Measurements from ENCODE around the gene FGF5. TPM values are rescaled to one million over a fixed set of nuclear protein-coding genes. Genes with fewer than 3 reads are reported as not detected.
"Not testable (repeated sequence)": the region's sequence is repeated elsewhere in the genome, so short reads cannot be mapped to it uniquely, and the experiment has no call there.

The FGF5 gene
- total RNA-seq, 1 experiment from 2014 or later = not detected

DNA sequence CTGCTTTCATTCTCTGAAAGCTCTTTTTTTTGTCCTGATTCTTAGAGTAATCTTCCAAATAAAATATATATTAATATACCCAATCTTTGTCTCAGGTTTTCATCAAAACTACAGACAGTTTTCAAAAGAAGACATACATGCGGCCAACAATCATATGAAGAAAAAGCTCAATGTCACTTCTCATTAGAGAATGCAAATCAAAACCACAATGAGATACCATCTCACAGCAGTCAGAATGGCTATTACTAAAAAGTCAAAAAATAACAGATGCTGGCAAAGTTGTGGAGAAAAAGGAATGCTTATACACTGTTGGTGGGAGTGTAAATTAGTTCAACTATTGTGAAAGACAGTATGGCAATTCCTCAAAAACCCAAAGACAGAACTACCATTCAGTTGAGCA is 19.0 kb upstream of the FGF5 start:
- CTCF ChIA-PET; H3K79me2 ChIP-seq (ENCODE audit: insufficient read depth, low read length); H3K4me3 ChIP-seq (replicated peaks in 1 of 2; ENCODE audit: low read depth in 1 of 2, low read length in 2 of 2): not testable (repeated sequence)

GRCh38 chr4:80249144-80249543 is 17.3 kb upstream of the FGF5 start:
- no peak overlapping the region for H3K27ac ChIP-seq (ENCODE audit: low read depth, low read length)
- H3K79me2 ChIP-seq (ENCODE audit: insufficient read depth, low read length) = no peaks in the 10 kb centered on the region
- ChIA-PET RAD21 (ENCODE audit: low non-redundant PET in 1 of 2, low total read pairs in 2 of 2, uncharacterized antibody in 2 of 2, unreplicated experiment in 2 of 2) (no interaction called here), CTCF (no interaction called here), POLR2A (no interaction called here)
- ATAC-seq = no peak
- H4K20me1 ChIP-seq (ENCODE audit: insufficient read depth) = no peaks in the 10 kb centered on the region
- H3K9ac ChIP-seq (ENCODE audit: low read length) = no peak overlapping the region
- peaks cover 24% of the 10 kb centered on the region for H3K27me3 ChIP-seq (ENCODE audit: insufficient read depth, low read length)
- DNase-seq (ENCODE audit: low read depth, low spot score) = no peak
- no peak overlapping the region for H3K4me3 ChIP-seq (replicated peaks in 1 of 2; ENCODE audit: low read depth in 1 of 2, low read length in 2 of 2)
- no peaks in the 10 kb centered on the region for H3K4me1 ChIP-seq (ENCODE audit: control insufficient read depth in 1 of 2, insufficient read depth in 2 of 2, low read length in 2 of 2)
- no peaks in the 10 kb centered on the region for H3K9me2 ChIP-seq (ENCODE audit: insufficient read depth)
- no peak for TF ChIP-seq JUND (IDR thresholded peaks at IDR 0.05)
- no peak for TF ChIP-seq SP1 (IDR thresholded peaks at IDR 0.05; ENCODE audit: low read depth)
- TF ChIP-seq EZH2phosphoT487 (IDR thresholded peaks at IDR 0.05; ENCODE audit: borderline replicate concordance) = no peak
- no peak for TF ChIP-seq CBX3 (IDR thresholded peaks at IDR 0.05; ENCODE audit: low read depth)
- no peak for TF ChIP-seq SIN3A (IDR thresholded peaks at IDR 0.05; ENCODE audit: low read depth)
- no peak overlapping the region for H3K4me2 ChIP-seq (ENCODE audit: low read length)
- no peaks in the 10 kb centered on the region for H3K36me3 ChIP-seq (ENCODE audit: control insufficient read depth in 1 of 2, insufficient read depth in 2 of 2, low read length in 2 of 2)
- no peaks in the 10 kb centered on the region for H3K9me3 ChIP-seq (ENCODE audit: control insufficient read depth in 1 of 2, insufficient read depth in 1 of 2, low read depth in 1 of 2, low read length in 2 of 2)
- intact Hi-C loops (cut with micrococcal nuclease) = no loop called here
- no peak overlapping the region for H2AFZ ChIP-seq (ENCODE audit: low read depth, low read length, poor library complexity, severe bottlenecking)
- BruUV-seq (replicated peaks) = no TSS peak

More for the DNA sequence above, 19.0 kb upstream of the FGF5 start:
- H3K9me3 ChIP-seq (ENCODE audit: control insufficient read depth in 1 of 2, insufficient read depth in 1 of 2, low read depth in 1 of 2, low read length in 2 of 2); H3K9ac ChIP-seq (ENCODE audit: low read length); H4K20me1 ChIP-seq (ENCODE audit: insufficient read depth); H2AFZ ChIP-seq (ENCODE audit: low read depth, low read length, poor library complexity, severe bottlenecking); H3K4me1 ChIP-seq (ENCODE audit: control insufficient read depth in 1 of 2, insufficient read depth in 2 of 2, low read length in 2 of 2); ATAC-seq; BruUV-seq (replicated peaks); H3K36me3 ChIP-seq (ENCODE audit: control insufficient read depth in 1 of 2, insufficient read depth in 2 of 2, low read length in 2 of 2); H3K4me2 ChIP-seq (ENCODE audit: low read length); RAD21 ChIA-PET (ENCODE audit: low non-redundant PET in 1 of 2, low total read pairs in 2 of 2, uncharacterized antibody in 2 of 2, unreplicated experiment in 2 of 2); POLR2A ChIA-PET; intact Hi-C loops (cut with micrococcal nuclease); DNase-seq (ENCODE audit: low read depth, low spot score); H3K27ac ChIP-seq (ENCODE audit: low read depth, low read length); H3K9me2 ChIP-seq (ENCODE audit: insufficient read depth): not testable (repeated sequence)
- peaks cover 39% of the 10 kb centered on the region for H3K27me3 ChIP-seq (ENCODE audit: insufficient read depth, low read length)

DNA sequence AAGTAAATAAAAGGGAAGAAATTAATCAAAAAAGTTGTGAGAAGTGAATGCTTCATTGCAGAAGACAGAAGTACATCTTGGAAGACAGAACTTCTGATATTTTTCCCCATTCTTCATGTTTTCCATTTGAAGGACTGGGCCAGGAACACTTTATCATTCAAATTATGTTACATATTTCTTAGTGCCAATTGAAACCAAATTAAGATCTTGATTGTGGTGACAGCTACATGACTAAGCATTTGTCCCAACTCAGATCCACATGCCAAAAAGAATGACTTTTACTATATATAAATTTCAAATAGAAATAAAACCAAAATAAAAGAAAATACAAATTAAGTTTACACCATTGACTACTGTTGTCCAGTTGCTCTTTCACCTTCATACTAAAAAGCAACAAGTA is 14.0 kb upstream of the FGF5 start:
- POLR2A ChIA-PET = no interaction called here
- BruUV-seq (replicated peaks) = no TSS peak
- intact Hi-C loops (cut with micrococcal nuclease) = no loop called here
- no peak overlapping the region for H3K4me2 ChIP-seq (ENCODE audit: low read length)
- ATAC-seq (no peak), DNase-seq (ENCODE audit: low read depth, low spot score) (no peak)
- no peak overlapping the region for H3K4me3 ChIP-seq (replicated peaks in 1 of 2; ENCODE audit: low read depth in 1 of 2, low read length in 2 of 2)
- H3K36me3 ChIP-seq (ENCODE audit: control insufficient read depth in 1 of 2, insufficient read depth in 2 of 2, low read length in 2 of 2) = no peaks in the 10 kb centered on the region
- RAD21 ChIA-PET (ENCODE audit: low non-redundant PET in 1 of 2, low total read pairs in 2 of 2, uncharacterized antibody in 2 of 2, unreplicated experiment in 2 of 2) = no interaction called here
- CTCF ChIA-PET = no interaction called here
- H3K9ac ChIP-seq (ENCODE audit: low read length) = no peak overlapping the region
- H4K20me1 ChIP-seq (ENCODE audit: insufficient read depth) = no peaks in the 10 kb centered on the region
- H3K27me3 ChIP-seq (ENCODE audit: insufficient read depth, low read length) = peaks cover 33% of the 10 kb centered on the region
- no peak overlapping the region for H2AFZ ChIP-seq (ENCODE audit: low read depth, low read length, poor library complexity, severe bottlenecking)
- no peaks in the 10 kb centered on the region for H3K79me2 ChIP-seq (ENCODE audit: insufficient read depth, low read length)
- H3K9me2 ChIP-seq (ENCODE audit: insufficient read depth) = no peaks in the 10 kb centered on the region
- H3K27ac ChIP-seq (ENCODE audit: low read depth, low read length) = no peak overlapping the region
- no peaks in the 10 kb centered on the region for H3K4me1 ChIP-seq (ENCODE audit: control insufficient read depth in 1 of 2, insufficient read depth in 2 of 2, low read length in 2 of 2)
- H3K9me3 ChIP-seq (ENCODE audit: control insufficient read depth in 1 of 2, insufficient read depth in 1 of 2, low read depth in 1 of 2, low read length in 2 of 2) = no peaks in the 10 kb centered on the region
- no peak for TF ChIP-seq REST (IDR thresholded peaks at IDR 0.05; ENCODE audit: low read depth)
- TF ChIP-seq TCF7L2 (IDR thresholded peaks at IDR 0.05; ENCODE audit: borderline replicate concordance, extremely low read depth, insufficient read depth, insufficient read length) = no peak
- no peak for TF ChIP-seq POLR2AphosphoS5 (IDR thresholded peaks at IDR 0.05; ENCODE audit: low read depth, low read length)
- TF ChIP-seq MAX (IDR thresholded peaks at IDR 0.05) = no peak
- TF ChIP-seq EZH2 (IDR thresholded peaks at IDR 0.05) = no peak
